Measurements from ENCODE around the gene APOA4.
A peak's percentile ranks its signal among the peaks of the same experiment; 100 is the strongest.
"Not testable (repeated sequence)": the region's sequence is repeated elsewhere in the genome, so short reads cannot be mapped to it uniquely, and the experiment has no call there.

The APOA4 gene

GRCh38 chr11:116807601-116808261 is 15.4 kb downstream of the APOA4 start:
- DNase-seq (ENCODE audit: low spot score): no peak
- no peak for FAIRE-seq

GRCh38 chr11:116804001-116804400 is 19.1 kb downstream of the APOA4 start:
- FAIRE-seq (no peak), DNase-seq (ENCODE audit: low spot score) (no peak)

- FAIRE-seq; DNase-seq (ENCODE audit: low spot score): not testable (repeated sequence)
Measured at GRCh38 chr11:116801662-116802061, 21.4 kb downstream of the APOA4 start.

GRCh38 chr11:116800610-116801009 is 22.5 kb downstream of the APOA4 start:
- DNase-seq (ENCODE audit: low spot score) (no peak), FAIRE-seq (no peak)

- FAIRE-seq (no peak), DNase-seq (ENCODE audit: low spot score) (no peak)
Measured at GRCh38 chr11:116798368-116798767, 24.7 kb downstream of the APOA4 start.

GRCh38 chr11:116797816-116798215 is 25.3 kb downstream of the APOA4 start:
- DNase-seq (ENCODE audit: low spot score): no peak
- FAIRE-seq: no peak

- DNase-seq (ENCODE audit: low spot score) (no peak), FAIRE-seq (no peak)
Measured at GRCh38 chr11:116796548-116796947, 26.6 kb downstream of the APOA4 start.

GRCh38 chr11:116794851-116795250 is 28.3 kb downstream of the APOA4 start:
- FAIRE-seq (no peak), DNase-seq (ENCODE audit: low spot score) (no peak)

- no peak for DNase-seq (ENCODE audit: low spot score)
- no peak for FAIRE-seq
Measured at GRCh38 chr11:116793772-116794097, 29.4 kb downstream of the APOA4 start.

- DNase-seq (ENCODE audit: low spot score): peak; percentile 24
- no peak for FAIRE-seq
Measured at GRCh38 chr11:116792869-116793771, 30.0 kb downstream of the APOA4 start.

GRCh38 chr11:116792144-116792868 is 30.8 kb downstream of the APOA4 start:
- DNase-seq (ENCODE audit: low spot score): no peak
- no peak for FAIRE-seq

GRCh38 chr11:116791813-116792143 is 31.3 kb downstream of the APOA4 start, which contains the start of gene APOA5:
TSS of gene APOA5 (minus strand) at chr11:116791879. CDS start at chr11:116791860, 19 bp downstream.
- FAIRE-seq: no peak
- no peak for DNase-seq (ENCODE audit: low spot score)

GRCh38 chr11:116791002-116791812 is 31.9 kb downstream of the APOA4 start:
- DNase-seq (ENCODE audit: low spot score): peak; percentile 64
- FAIRE-seq: no peak

GRCh38 chr11:116790167-116791001 is 32.7 kb downstream of the APOA4 start:
- DNase-seq (ENCODE audit: low spot score) (no peak), FAIRE-seq (no peak)

- no peak for FAIRE-seq
- no peak for DNase-seq (ENCODE audit: low spot score)
Measured at GRCh38 chr11:116788975-116789374, 34.1 kb downstream of the APOA4 start.

- DNase-seq (ENCODE audit: low spot score) (no peak), FAIRE-seq (no peak)
Measured at GRCh38 chr11:116788534-116788933, 34.6 kb downstream of the APOA4 start.

GRCh38 chr11:116787786-116788486 is 35.2 kb downstream of the APOA4 start, which contains the start of gene ZPR1:
TSS of gene ZPR1 (minus strand) at chr11:116788023. CDS start at chr11:116787990, 33 bp downstream.
- FAIRE-seq (no peak), DNase-seq (ENCODE audit: low spot score) (peak; percentile 82)

- no peak for FAIRE-seq
- no peak for DNase-seq (ENCODE audit: low spot score)
Measured at GRCh38 chr11:116787436-116787785, 35.7 kb downstream of the APOA4 start.

GRCh38 chr11:116786966-116787365 is 36.1 kb downstream of the APOA4 start:
- DNase-seq (ENCODE audit: low spot score): no peak
- FAIRE-seq: no peak

GRCh38 chr11:116786326-116786725 is 36.8 kb downstream of the APOA4 start:
- FAIRE-seq (no peak), DNase-seq (ENCODE audit: low spot score) (no peak)
